Astrocyte of the spinal cord (primary cell): ENCODE measurements around the gene DPH5.
A peak's percentile ranks its signal among the peaks of the same experiment; 100 is the strongest.

Experiments used
- DNase-seq: peaks from one replicate; pipeline ENCODE4 v3.0.0; 2011; ENCODE audit warnings: low read depth, low spot score
- H3K4me3 ChIP-seq: 2 replicates; pipeline ENCODE4 v1.5.1; 2011; ENCODE audit warnings: low read depth, mild to moderate bottlenecking, low read length, moderate library complexity
- in situ Hi-C: cut with HindIII; loops from 2 replicates; pipeline ENCODE4 v1.10.0; 2017; ENCODE audit warnings: low sequenced_read_pairs
- TF ChIP-seq, protein P1 (sequence below): IDR thresholded peaks from 2 replicates; pipeline ENCODE4 v1.5.1; 2012; ENCODE audit warnings: low read depth, mild to moderate bottlenecking, low read length, inconsistent platforms

DPH5 gene

DNA sequence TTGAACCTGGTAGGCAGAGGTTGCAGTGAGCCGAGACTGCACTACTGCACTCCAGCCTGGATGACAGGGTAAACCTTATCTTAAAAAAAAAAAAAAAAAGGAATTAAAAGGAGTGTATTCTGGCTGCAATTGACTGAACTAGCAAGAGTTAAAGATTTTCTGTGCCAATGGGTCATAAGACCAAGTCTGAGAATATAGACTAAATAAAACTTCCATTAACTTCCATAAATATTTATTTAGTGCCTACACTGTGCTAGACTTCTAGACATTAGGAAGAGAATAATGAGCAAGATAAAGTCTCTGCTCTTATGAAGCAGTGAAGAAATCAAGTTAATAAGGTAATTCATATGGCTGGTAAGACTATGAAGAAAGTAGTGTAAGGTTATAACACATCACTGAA lies 27.2 kb downstream of the DPH5 start:
- TF ChIP-seq, protein P1, sequence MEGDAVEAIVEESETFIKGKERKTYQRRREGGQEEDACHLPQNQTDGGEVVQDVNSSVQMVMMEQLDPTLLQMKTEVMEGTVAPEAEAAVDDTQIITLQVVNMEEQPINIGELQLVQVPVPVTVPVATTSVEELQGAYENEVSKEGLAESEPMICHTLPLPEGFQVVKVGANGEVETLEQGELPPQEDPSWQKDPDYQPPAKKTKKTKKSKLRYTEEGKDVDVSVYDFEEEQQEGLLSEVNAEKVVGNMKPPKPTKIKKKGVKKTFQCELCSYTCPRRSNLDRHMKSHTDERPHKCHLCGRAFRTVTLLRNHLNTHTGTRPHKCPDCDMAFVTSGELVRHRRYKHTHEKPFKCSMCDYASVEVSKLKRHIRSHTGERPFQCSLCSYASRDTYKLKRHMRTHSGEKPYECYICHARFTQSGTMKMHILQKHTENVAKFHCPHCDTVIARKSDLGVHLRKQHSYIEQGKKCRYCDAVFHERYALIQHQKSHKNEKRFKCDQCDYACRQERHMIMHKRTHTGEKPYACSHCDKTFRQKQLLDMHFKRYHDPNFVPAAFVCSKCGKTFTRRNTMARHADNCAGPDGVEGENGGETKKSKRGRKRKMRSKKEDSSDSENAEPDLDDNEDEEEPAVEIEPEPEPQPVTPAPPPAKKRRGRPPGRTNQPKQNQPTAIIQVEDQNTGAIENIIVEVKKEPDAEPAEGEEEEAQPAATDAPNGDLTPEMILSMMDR, result no peak
- in situ Hi-C loops, result no loop called here
- DNase-seq, result no peak
- H3K4me3 ChIP-seq, result no peak overlapping the region

- in situ Hi-C loops, result no loop called here
- DNase-seq, result no peak
- TF ChIP-seq, protein P1, result no peak
- no peak overlapping the region for H3K4me3 ChIP-seq
Measured at GRCh38 chr1:100995198-100995988, 30.2 kb downstream of the DPH5 start.

GRCh38 chr1:100989306-100990077 lies 36.1 kb downstream of the DPH5 start:
- TF ChIP-seq, protein P1, result no peak
- no peak overlapping the region for H3K4me3 ChIP-seq
- DNase-seq, result peak; percentile 83
- in situ Hi-C loops, result no loop called here

- no peak for DNase-seq
- in situ Hi-C loops, result no loop called here
Measured at GRCh38 chr1:100988121-100988520, 37.5 kb downstream of the DPH5 start.

DNA sequence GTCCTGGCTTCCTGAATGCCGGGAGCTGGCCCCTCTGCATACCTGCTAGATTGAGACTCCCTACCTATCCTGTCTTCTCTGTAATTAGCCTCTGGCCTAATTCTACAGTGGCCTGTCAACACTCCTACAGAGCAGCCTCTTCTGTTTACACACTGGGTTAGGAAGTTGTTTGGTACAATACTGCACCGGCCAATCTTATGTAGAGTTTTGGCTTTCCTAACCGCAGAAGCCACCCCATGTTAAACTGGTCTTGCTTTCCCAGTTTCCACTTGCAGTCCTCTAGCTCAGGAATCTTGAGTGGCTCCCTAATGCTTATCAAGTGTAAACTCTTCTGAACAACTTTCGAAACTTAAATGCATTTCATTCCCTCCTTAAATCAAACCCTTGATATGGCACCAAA lies 42.8 kb downstream of the DPH5 start:
- TF ChIP-seq, protein P1, result no peak
- in situ Hi-C loops, result no loop called here
- no peak for DNase-seq
- H3K4me3 ChIP-seq, result no peak overlapping the region

More at GRCh38 chr1:100988121-100988520, 37.5 kb downstream of the DPH5 start:
- H3K4me3 ChIP-seq, result no peak overlapping the region
- TF ChIP-seq, protein P1, result no peak

DNA sequence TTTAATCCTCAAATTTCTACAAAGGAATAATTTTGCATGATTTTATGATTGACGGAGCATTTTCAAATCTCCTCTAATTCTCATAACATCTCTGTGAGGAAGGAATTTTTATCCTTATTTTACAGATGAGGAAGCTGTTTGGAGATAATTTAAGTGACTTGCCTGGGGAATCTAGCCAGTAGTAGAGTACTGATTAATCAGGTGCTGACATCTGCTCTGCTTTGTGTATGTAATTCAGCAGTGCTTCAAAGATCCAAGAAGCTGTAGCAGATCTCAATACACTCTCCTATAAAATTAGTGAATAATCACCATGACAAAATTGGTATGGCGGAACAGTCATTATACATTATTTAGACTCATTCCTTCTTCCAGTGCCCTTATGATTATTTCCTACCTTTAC lies 46.0 kb downstream of the DPH5 start:
- no peak for DNase-seq
- in situ Hi-C loops, result no loop called here
- TF ChIP-seq, protein P1, result no peak
- H3K4me3 ChIP-seq, result no peak overlapping the region
